Osteoblast (primary cell): ENCODE data around the gene FAF1. TPM values are rescaled to one million over a fixed set of nuclear protein-coding genes. Genes with fewer than 3 reads are reported as not detected.

Experiments used
- DNase-seq: peaks from one replicate; pipeline ENCODE4 v3.0.0; 2011; ENCODE audit warnings: low spot score, mixed read lengths; ENCODE audit not compliant: insufficient read length; ENCODE audit errors: missing footprints
- H2AFZ ChIP-seq: 2 replicates; pipeline ENCODE4 v1.6.0; 2011; ENCODE audit warnings: mild to moderate bottlenecking, low read length
- H3K27ac ChIP-seq: 2 replicates; pipeline ENCODE4 v1.5.1; 2011; ENCODE audit warnings: mild to moderate bottlenecking, low read depth, low read length, moderate library complexity
- H3K27me3 ChIP-seq: 2 replicates; pipeline ENCODE4 v1.6.0; 2012; ENCODE audit warnings: mild to moderate bottlenecking, control low read depth, inconsistent platforms, low read length, moderate library complexity; ENCODE audit not compliant: insufficient read depth
- H3K36me3 ChIP-seq: 2 replicates; pipeline ENCODE4 v1.5.1; 2011; ENCODE audit warnings: mild to moderate bottlenecking, low read length, control low read depth, moderate library complexity; ENCODE audit not compliant: insufficient read depth
- H3K4me1 ChIP-seq: 2 replicates; pipeline ENCODE4 v1.5.1; 2011; ENCODE audit warnings: mild to moderate bottlenecking, low read length, control low read depth, moderate library complexity; ENCODE audit not compliant: insufficient read depth
- H3K4me2 ChIP-seq: 2 replicates; pipeline ENCODE4 v1.6.0; 2011; ENCODE audit warnings: mild to moderate bottlenecking, low read length; ENCODE audit not compliant: insufficient read depth
- H3K4me3 ChIP-seq: fragments of 200-600 bp; sonication (generic); 3 replicates; pipeline ENCODE4 v1.5.1; 2012; ENCODE audit warnings: mild to moderate bottlenecking, low read length, inconsistent platforms; ENCODE audit not compliant: insufficient read depth
- H3K79me2 ChIP-seq: 2 replicates; pipeline ENCODE4 v1.6.0; 2012; ENCODE audit warnings: mild to moderate bottlenecking, low read length, control low read depth, inconsistent platforms; ENCODE audit not compliant: insufficient read depth
- H3K9me3 ChIP-seq: 2 replicates; pipeline ENCODE4 v1.5.1; 2011; ENCODE audit warnings: low read depth, low read length, control low read depth
- H4K20me1 ChIP-seq: 2 replicates; pipeline ENCODE4 v1.6.0; 2012; ENCODE audit warnings: mild to moderate bottlenecking, low read length, control low read depth; ENCODE audit not compliant: insufficient read depth
- total RNA-seq: library from RNA; depleted of rRNA; stranded (reverse); fragments of >200 nt; gene quantifications from 2 replicates; pipeline ENCODE4 v1.2.3, GENCODE V29; 2012
- TF ChIP-seq, protein P1 (sequence below): IDR thresholded peaks from 2 replicates; pipeline ENCODE4 v1.5.1; 2011; ENCODE audit warnings: mild to moderate bottlenecking, low read depth, low read length, moderate library complexity; ENCODE audit errors: extremely low read depth

The FAF1 gene
- total RNA-seq, 1 donor = 40.5 TPM

GRCh38 chr1:50861772-50862171 lies 98.3 kb downstream of the FAF1 start:
- no peak overlapping the region for H3K27ac ChIP-seq
- TF ChIP-seq, protein P1, sequence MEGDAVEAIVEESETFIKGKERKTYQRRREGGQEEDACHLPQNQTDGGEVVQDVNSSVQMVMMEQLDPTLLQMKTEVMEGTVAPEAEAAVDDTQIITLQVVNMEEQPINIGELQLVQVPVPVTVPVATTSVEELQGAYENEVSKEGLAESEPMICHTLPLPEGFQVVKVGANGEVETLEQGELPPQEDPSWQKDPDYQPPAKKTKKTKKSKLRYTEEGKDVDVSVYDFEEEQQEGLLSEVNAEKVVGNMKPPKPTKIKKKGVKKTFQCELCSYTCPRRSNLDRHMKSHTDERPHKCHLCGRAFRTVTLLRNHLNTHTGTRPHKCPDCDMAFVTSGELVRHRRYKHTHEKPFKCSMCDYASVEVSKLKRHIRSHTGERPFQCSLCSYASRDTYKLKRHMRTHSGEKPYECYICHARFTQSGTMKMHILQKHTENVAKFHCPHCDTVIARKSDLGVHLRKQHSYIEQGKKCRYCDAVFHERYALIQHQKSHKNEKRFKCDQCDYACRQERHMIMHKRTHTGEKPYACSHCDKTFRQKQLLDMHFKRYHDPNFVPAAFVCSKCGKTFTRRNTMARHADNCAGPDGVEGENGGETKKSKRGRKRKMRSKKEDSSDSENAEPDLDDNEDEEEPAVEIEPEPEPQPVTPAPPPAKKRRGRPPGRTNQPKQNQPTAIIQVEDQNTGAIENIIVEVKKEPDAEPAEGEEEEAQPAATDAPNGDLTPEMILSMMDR = no peak
- DNase-seq = no peak
- no peak overlapping the region for H3K4me3 ChIP-seq
- no peaks in the 10 kb centered on the region for H3K27me3 ChIP-seq
- peaks cover 61% of the 10 kb centered on the region for H3K79me2 ChIP-seq
- H3K4me1 ChIP-seq = no peaks in the 10 kb centered on the region
- peaks cover 9% of the 10 kb centered on the region for H4K20me1 ChIP-seq
- no peaks in the 10 kb centered on the region for H3K36me3 ChIP-seq
- H2AFZ ChIP-seq = no peak overlapping the region
- H3K4me2 ChIP-seq = no peak overlapping the region
- H3K9me3 ChIP-seq = no peaks in the 10 kb centered on the region

GRCh38 chr1:50860702-50861101 lies 99.4 kb downstream of the FAF1 start:
- H3K4me2 ChIP-seq = no peak overlapping the region
- peaks cover 54% of the 10 kb centered on the region for H3K79me2 ChIP-seq
- peaks cover 9% of the 10 kb centered on the region for H4K20me1 ChIP-seq
- no peak overlapping the region for H2AFZ ChIP-seq
- no peak overlapping the region for H3K4me3 ChIP-seq
- H3K27me3 ChIP-seq = no peaks in the 10 kb centered on the region
- DNase-seq = no peak
- no peaks in the 10 kb centered on the region for H3K36me3 ChIP-seq
- TF ChIP-seq, protein P1 = no peak
- H3K4me1 ChIP-seq = no peaks in the 10 kb centered on the region
- H3K27ac ChIP-seq = no peak overlapping the region
- H3K9me3 ChIP-seq = no peaks in the 10 kb centered on the region

DNA sequence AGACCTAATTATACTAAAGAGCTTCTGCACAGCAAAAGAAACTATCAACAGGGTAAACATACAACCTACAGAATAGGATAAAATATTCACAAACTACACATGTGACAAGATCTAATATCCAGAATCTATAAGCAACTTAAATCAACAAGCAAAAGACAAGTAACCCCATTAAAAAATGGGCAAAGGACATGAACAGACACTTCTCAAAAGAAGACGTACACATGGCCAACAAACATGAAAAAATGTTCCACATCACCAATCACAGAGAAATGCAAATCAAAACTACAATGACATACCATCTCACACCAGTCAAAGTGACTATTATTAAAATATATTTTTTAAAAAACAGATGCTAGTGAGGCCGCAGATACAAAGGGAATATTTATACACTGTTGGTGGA lies 99.8 kb downstream of the FAF1 start:
- H3K79me2 ChIP-seq = peaks cover 53% of the 10 kb centered on the region
- H3K4me3 ChIP-seq = no peak overlapping the region
- no peak overlapping the region for H3K4me2 ChIP-seq
- no peaks in the 10 kb centered on the region for H3K9me3 ChIP-seq
- H4K20me1 ChIP-seq = peaks cover 9% of the 10 kb centered on the region
- no peak overlapping the region for H2AFZ ChIP-seq
- no peaks in the 10 kb centered on the region for H3K27me3 ChIP-seq
- no peaks in the 10 kb centered on the region for H3K36me3 ChIP-seq
- H3K4me1 ChIP-seq = no peaks in the 10 kb centered on the region
- no peak overlapping the region for H3K27ac ChIP-seq
- no peak for DNase-seq
- TF ChIP-seq, protein P1 = no peak

DNA sequence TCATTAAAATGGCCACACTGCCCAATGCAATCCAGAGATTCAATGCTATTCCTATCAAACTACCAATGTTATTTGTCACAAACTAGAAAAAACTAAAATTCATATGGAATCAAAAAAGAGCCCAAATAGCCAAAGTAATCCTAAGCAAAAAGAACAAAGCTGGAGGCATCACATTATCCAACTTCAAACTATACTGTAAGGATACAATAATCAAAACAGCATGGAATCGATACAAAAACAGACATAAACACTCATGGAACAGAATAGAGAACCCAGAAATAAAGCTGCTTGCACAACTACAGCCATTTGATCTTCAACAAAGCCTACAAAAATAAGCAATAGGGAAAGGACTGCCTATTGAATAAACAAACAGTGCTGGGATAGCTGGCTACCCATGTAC lies 100.4 kb downstream of the FAF1 start:
- Histone ChIP-seq H3K4me2 (no peak overlapping the region), H3K9me3 (no peaks in the 10 kb centered on the region), H3K36me3 (no peaks in the 10 kb centered on the region), H3K4me1 (no peaks in the 10 kb centered on the region), H3K27me3 (no peaks in the 10 kb centered on the region), H3K4me3 (no peak overlapping the region), H3K27ac (no peak overlapping the region), H2AFZ (no peak overlapping the region), H3K79me2 (peaks cover 53% of the 10 kb centered on the region), H4K20me1 (peaks cover 9% of the 10 kb centered on the region)
- TF ChIP-seq, protein P1 = no peak
- DNase-seq = no peak
